ENCODE results near the gene DHX16.
"Not testable (repeated sequence)": the region's sequence is repeated elsewhere in the genome, so short reads cannot be mapped to it uniquely, and the experiment has no call there.

DHX16 gene

GRCh38 chr6:30678964-30679726 lies 6.3 kb upstream of the DHX16 start:
- peak; percentile 96 for DNase-seq

- DNase-seq: no peak
Measured at GRCh38 chr6:30676660-30677285, 4.0 kb upstream of the DHX16 start.

- no peak for DNase-seq
Measured at GRCh38 chr6:30670760-30671527, 1.9 kb downstream of the DHX16 start.

GRCh38 chr6:30666300-30666699 lies 6.5 kb downstream of the DHX16 start:
- DNase-seq: peak; percentile 24

GRCh38 chr6:30664994-30665767 lies 7.6 kb downstream of the DHX16 start:
- DNase-seq: no peak

GRCh38 chr6:30657922-30658321 lies 14.9 kb downstream of the DHX16 start:
- DNase-seq: not testable (repeated sequence)

GRCh38 chr6:30657454-30657853 lies 15.4 kb downstream of the DHX16 start:
- DNase-seq: no peak

GRCh38 chr6:30656513-30656912 lies 16.3 kb downstream of the DHX16 start:
- DNase-seq: no peak

GRCh38 chr6:30655743-30656094 lies 17.1 kb downstream of the DHX16 start:
- no peak for DNase-seq

- DNase-seq: no peak
Measured at GRCh38 chr6:30654798-30655742, 17.7 kb downstream of the DHX16 start.

- no peak for DNase-seq
Measured at GRCh38 chr6:30651143-30651542, 21.7 kb downstream of the DHX16 start.

- peak; percentile 88 for DNase-seq
Measured at GRCh38 chr6:30647242-30648116, 25.3 kb downstream of the DHX16 start.

- peak; percentile 97 for DNase-seq
Measured at GRCh38 chr6:30646450-30647241, 26.2 kb downstream of the DHX16 start, which contains the start of gene C6orf136. C6orf136 (plus strand) TSS chr6:30647133; CDS start chr6:30647232, 99 bp downstream.

- DNase-seq: no peak
Measured at GRCh38 chr6:30645989-30646388, 26.8 kb downstream of the DHX16 start.

- no peak for DNase-seq
Measured at GRCh38 chr6:30644769-30645168, 28.0 kb downstream of the DHX16 start.

- no peak for DNase-seq
Measured at GRCh38 chr6:30643656-30644055, 29.1 kb downstream of the DHX16 start.

GRCh38 chr6:30641048-30641447 lies 31.8 kb downstream of the DHX16 start:
- DNase-seq: peak; percentile 5

- peak; percentile 9 for DNase-seq
Measured at GRCh38 chr6:30640481-30640880, 32.3 kb downstream of the DHX16 start.

GRCh38 chr6:30635834-30636233 lies 37.0 kb downstream of the DHX16 start:
- DNase-seq: no peak
